ENCODE measurements around the gene TERT.
"Not testable (repeated sequence)": the region's sequence is repeated elsewhere in the genome, so short reads cannot be mapped to it uniquely, and the experiment has no call there.

The TERT gene

GRCh38 chr5:1330847-1331831 is 36.3 kb upstream of the TERT start:
- no peak for DNase-seq

GRCh38 chr5:1330146-1330846 is 35.4 kb upstream of the TERT start:
- DNase-seq, result no peak

- DNase-seq, result no peak
Measured at GRCh38 chr5:1329111-1329579, 34.3 kb upstream of the TERT start.

- DNase-seq, result not testable (repeated sequence)
Measured at GRCh38 chr5:1328237-1329110, 33.6 kb upstream of the TERT start.

GRCh38 chr5:1326901-1327756 is 32.3 kb upstream of the TERT start:
- DNase-seq, result not testable (repeated sequence)

GRCh38 chr5:1326532-1326875 is 31.6 kb upstream of the TERT start:
- DNase-seq, result not testable (repeated sequence)

GRCh38 chr5:1325870-1326531 is 31.1 kb upstream of the TERT start:
- no peak for DNase-seq

- DNase-seq, result no peak
Measured at GRCh38 chr5:1325191-1325741, 30.4 kb upstream of the TERT start.

GRCh38 chr5:1324719-1325190 is 29.9 kb upstream of the TERT start:
- no peak for DNase-seq

- no peak for DNase-seq
Measured at GRCh38 chr5:1324301-1324700, 29.4 kb upstream of the TERT start.

- no peak for DNase-seq
Measured at GRCh38 chr5:1323803-1324173, 28.9 kb upstream of the TERT start.

- DNase-seq, result no peak
Measured at GRCh38 chr5:1322955-1323802, 28.3 kb upstream of the TERT start.

GRCh38 chr5:1322036-1322900 is 27.4 kb upstream of the TERT start:
- no peak for DNase-seq

- DNase-seq, result no peak
Measured at GRCh38 chr5:1321576-1321975, 26.7 kb upstream of the TERT start.

- no peak for DNase-seq
Measured at GRCh38 chr5:1320436-1321344, 25.8 kb upstream of the TERT start.

- DNase-seq, result no peak
Measured at GRCh38 chr5:1319436-1320256, 24.8 kb upstream of the TERT start.

- DNase-seq, result no peak
Measured at GRCh38 chr5:1318659-1319251, 23.9 kb upstream of the TERT start.
